ENCODE data around the gene HDAC4. TPM values are rescaled to one million over a fixed set of nuclear protein-coding genes. Genes with fewer than 3 reads are reported as not detected.
A peak's percentile ranks its signal among the peaks of the same experiment; 100 is the strongest.

Gene HDAC4
- total and polyA plus RNA-seq, 12 donors = 3.7 to 40.0 (median 25.5) TPM

DNA sequence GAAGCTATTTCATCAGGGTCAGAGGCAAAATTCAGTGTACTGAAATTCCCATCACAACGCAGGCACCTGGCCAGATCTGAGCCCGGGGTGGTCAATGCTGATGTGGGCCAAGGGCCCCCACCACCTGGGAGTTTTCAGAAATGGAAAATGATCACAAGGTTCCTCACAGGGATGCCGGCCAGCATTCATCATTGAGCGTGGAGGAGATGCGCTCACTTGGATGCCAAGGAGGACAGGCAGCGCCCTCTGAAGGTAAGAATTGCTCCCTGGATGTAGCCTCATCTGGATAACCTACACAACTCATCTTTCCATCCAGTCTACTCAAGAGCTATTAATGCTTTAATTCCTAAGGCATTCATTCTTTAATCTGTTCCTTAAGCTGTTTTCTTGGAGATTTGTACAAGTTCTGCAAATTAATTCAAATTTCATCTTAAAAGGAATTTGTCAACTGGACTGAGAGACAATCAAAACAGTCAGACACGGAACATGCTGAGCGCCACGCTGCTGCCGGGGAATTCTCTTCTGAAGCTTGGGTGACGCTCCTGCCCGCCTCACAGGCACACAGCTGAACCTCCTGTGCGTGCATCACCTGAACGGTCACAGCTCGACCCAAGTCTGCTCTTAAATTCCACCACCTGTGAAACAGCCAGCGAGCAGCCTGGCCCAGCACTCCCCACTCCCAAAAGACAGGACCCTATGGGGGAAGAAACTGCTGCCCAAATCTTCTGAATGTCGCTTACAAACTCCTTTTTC, 206.7 kb downstream of the HDAC4 start:
- TF ChIP-seq, protein P1, sequence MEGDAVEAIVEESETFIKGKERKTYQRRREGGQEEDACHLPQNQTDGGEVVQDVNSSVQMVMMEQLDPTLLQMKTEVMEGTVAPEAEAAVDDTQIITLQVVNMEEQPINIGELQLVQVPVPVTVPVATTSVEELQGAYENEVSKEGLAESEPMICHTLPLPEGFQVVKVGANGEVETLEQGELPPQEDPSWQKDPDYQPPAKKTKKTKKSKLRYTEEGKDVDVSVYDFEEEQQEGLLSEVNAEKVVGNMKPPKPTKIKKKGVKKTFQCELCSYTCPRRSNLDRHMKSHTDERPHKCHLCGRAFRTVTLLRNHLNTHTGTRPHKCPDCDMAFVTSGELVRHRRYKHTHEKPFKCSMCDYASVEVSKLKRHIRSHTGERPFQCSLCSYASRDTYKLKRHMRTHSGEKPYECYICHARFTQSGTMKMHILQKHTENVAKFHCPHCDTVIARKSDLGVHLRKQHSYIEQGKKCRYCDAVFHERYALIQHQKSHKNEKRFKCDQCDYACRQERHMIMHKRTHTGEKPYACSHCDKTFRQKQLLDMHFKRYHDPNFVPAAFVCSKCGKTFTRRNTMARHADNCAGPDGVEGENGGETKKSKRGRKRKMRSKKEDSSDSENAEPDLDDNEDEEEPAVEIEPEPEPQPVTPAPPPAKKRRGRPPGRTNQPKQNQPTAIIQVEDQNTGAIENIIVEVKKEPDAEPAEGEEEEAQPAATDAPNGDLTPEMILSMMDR (IDR thresholded peaks at IDR 0.05) = peak in 1 of 9 donors; percentile 6
- DNase-seq (peak in 1 of 2 donors; percentile 2), ATAC-seq (no peak)
- Histone ChIP-seq H3K4me3 (no peak overlapping the region), H3K27ac (no peak overlapping the region), H3K4me1 (peaks cover 0 to 20% (median 0%) of the 10 kb centered on the region in 9 donors), H3K36me3 (peaks cover 0 to 42% (median 10%) of the 10 kb centered on the region in 9 donors), H3K27me3 (no peaks in the 10 kb centered on the region), H3K9me3 (peaks cover 0 to 7% (median 0%) of the 10 kb centered on the region in 11 donors)
- intact Hi-C loops (cut with DNase I) = no loop called here
- 90 to 95% methylated on average over 17 of the region's 17 CpGs for WGBS, 2 donors

DNA sequence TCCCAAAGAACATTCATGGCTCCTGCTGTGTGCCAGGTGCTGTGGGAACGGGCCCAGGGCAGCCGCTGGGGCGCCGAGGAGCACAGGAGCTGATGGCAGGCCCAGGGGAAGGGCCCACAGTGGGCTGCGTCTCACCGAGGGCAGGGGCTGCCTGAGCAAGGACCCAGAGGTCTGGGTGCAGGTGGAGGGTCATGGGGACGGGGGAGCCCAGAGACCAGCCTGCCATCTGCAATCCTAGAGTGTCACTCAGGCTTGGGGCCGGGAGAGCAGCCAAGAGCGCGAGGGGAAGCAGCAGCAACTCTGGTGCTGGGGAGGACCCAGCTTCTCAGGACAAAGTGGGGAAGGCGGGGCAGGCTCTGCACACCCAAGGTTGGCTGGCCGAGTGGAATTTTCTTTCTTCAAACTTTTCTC, 207.4 kb downstream of the HDAC4 start:
- Histone ChIP-seq H3K9me3 (peaks cover 0 to 14% (median 2%) of the 10 kb centered on the region in 11 donors), H3K27me3 (no peaks in the 10 kb centered on the region), H3K36me3 (peaks cover 0 to 46% (median 17%) of the 10 kb centered on the region in 9 donors), H3K4me3 (no peak overlapping the region), H3K4me1 (peaks cover 0 to 18% (median 0%) of the 10 kb centered on the region in 9 donors), H3K27ac (no peak overlapping the region)
- WGBS, 2 donors = 86 to 88% methylated on average over 12 of the region's 12 CpGs
- ATAC-seq = peak in 2 of 8 donors; percentile 10 to 15
- peak in 1 of 2 donors; percentile 4 for DNase-seq
- intact Hi-C loops (cut with DNase I) = no loop called here
- TF ChIP-seq, protein P1 (IDR thresholded peaks at IDR 0.05) = no peak

DNA sequence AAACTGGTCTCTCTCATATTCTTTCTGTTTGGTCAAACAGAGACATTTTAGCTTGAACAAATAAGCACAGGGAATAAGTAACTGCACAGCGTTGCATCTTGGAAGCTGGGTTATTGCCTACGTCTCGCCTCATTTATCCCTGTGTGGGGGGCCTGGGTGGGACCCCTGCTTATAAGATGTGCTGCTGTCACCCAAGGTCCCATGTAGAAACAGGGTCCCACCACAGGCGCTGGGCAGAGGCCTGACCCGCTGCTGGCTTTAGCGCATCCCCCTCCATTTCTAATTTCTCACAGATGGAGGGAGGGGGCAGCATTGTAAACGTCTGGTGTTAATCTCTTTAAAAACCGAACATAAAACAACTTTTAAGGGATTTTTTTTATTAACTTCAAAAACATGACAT, 207.8 kb downstream of the HDAC4 start:
- ATAC-seq = no peak
- WGBS, 2 donors = 92 to 96% methylated on average over 8 of the region's 8 CpGs
- H3K4me3 ChIP-seq = no peak overlapping the region
- peaks cover 0 to 15% (median 3%) of the 10 kb centered on the region in 11 donors for H3K9me3 ChIP-seq
- H3K36me3 ChIP-seq = peaks cover 0 to 46% (median 19%) of the 10 kb centered on the region in 9 donors
- peak in 1 of 2 donors; percentile 0 for DNase-seq
- no peaks in the 10 kb centered on the region for H3K27me3 ChIP-seq
- H3K27ac ChIP-seq = no peak overlapping the region
- H3K4me1 ChIP-seq = peaks cover 0 to 18% (median 0%) of the 10 kb centered on the region in 9 donors
- intact Hi-C loops (cut with DNase I) = no loop called here
- TF ChIP-seq, protein P1 (IDR thresholded peaks at IDR 0.05) = no peak

DNA sequence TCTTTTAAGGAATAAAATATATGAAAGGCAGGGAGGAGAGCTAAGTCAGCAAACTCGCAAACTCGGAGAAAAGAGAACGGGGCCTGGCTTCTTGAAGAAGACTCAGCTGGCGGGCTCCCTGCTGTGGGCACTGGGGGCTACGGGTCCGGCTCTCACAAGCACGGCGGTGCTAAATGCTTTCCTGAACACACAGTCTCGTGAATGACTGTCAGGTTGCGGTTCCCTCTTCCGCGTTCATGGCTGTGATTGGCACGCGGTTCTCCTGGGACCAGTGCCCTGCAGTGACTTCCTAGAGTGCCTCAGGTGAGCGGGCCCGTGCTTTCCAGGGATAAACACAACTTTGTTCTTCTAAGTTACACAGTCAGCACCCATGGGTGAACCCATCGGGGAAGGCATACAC, 208.4 kb downstream of the HDAC4 start:
- H3K36me3 ChIP-seq = peaks cover 0 to 49% (median 24%) of the 10 kb centered on the region in 9 donors
- TF ChIP-seq, protein P1 (IDR thresholded peaks at IDR 0.05) = no peak
- intact Hi-C loops (cut with DNase I) = no loop called here
- H3K27ac ChIP-seq = no peak overlapping the region
- no peak overlapping the region for H3K4me3 ChIP-seq
- peaks cover 0 to 18% (median 0%) of the 10 kb centered on the region in 9 donors for H3K4me1 ChIP-seq
- DNase-seq (peak in 1 of 2 donors; percentile 3), ATAC-seq (no peak)
- WGBS, 2 donors = 85 to 88% methylated on average over 17 of the region's 17 CpGs
- H3K27me3 ChIP-seq = no peaks in the 10 kb centered on the region
- peaks cover 0 to 15% (median 3%) of the 10 kb centered on the region in 11 donors for H3K9me3 ChIP-seq
